Activated CD4-positive, alpha-beta T cell treated with anti-CD3 and anti-CD28 coated beads, Interleukin-2, amount 10 ng/mL, durations not matched to agents 7 days and 5 days (primary cell): ENCODE results near the gene EPB41L5. TPM values are rescaled to one million over a fixed set of nuclear protein-coding genes. Genes with fewer than 3 reads are reported as not detected.
"Not testable (repeated sequence)": the region's sequence is repeated elsewhere in the genome, so short reads cannot be mapped to it uniquely, and the experiment has no call there.

Experiments used
- CTCF ChIA-PET: fragments of 350-600 bp; sonication (Branson Sonifier 250); formaldehyde crosslinking; loops from one replicate; lab custom pipeline; 2021; ENCODE audit warnings: antibody characterized with exemption; lab: Charles Lee
- POLR2A ChIA-PET: fragments of 350-600 bp; sonication (Branson Sonifier 250); formaldehyde crosslinking; loops from one replicate; lab custom pipeline; 2021; ENCODE audit warnings: antibody characterized with exemption; lab: Charles Lee
- DNase-seq: peaks from one replicate; pipeline ENCODE4 v3.0.0-alpha.2; 2020
- H3K27ac Mint-ChIP-seq: one replicate; pipeline ENCODE4 v1.8.0; 2021; ENCODE audit warnings: mild to moderate bottlenecking, moderate library complexity, mixed read lengths
- H3K27me3 Mint-ChIP-seq: one replicate; pipeline ENCODE4 v1.8.0; 2021; ENCODE audit warnings: mixed read lengths
- H3K36me3 Mint-ChIP-seq: one replicate; pipeline ENCODE4 v1.8.0; 2021; ENCODE audit warnings: low read depth, mixed read lengths
- H3K4me1 Mint-ChIP-seq: one replicate; pipeline ENCODE4 v1.8.0; 2021; ENCODE audit warnings: mixed read lengths
- H3K4me3 Mint-ChIP-seq: one replicate; pipeline ENCODE4 v1.8.0; 2021; ENCODE audit warnings: mild to moderate bottlenecking, moderate library complexity, mixed read lengths
- H3K9me3 Mint-ChIP-seq: one replicate; pipeline ENCODE4 v1.8.0; 2021; ENCODE audit warnings: mixed read lengths
- total RNA-seq, 2 experiments: library from RNA; stranded (reverse); gene quantifications; one replicate each; pipeline ENCODE4 v1.2.3, GENCODE V29; 2021

EPB41L5 gene
- total RNA-seq, 2 experiments from 2014 or later = 3.4 to 3.7 TPM

GRCh38 chr2:120034621-120035020 is 21.7 kb downstream of the EPB41L5 start:
- H3K27ac Mint-ChIP-seq = no peak overlapping the region

GRCh38 chr2:120036145-120036544 is 23.3 kb downstream of the EPB41L5 start:
- no peak for DNase-seq
- peaks cover 2% of the 10 kb centered on the region for H3K4me1 Mint-ChIP-seq

More at GRCh38 chr2:120034621-120035020, 21.7 kb downstream of the EPB41L5 start:
- Mint-ChIP-seq H3K27me3 (no peaks in the 10 kb centered on the region), H3K4me3 (no peak overlapping the region), H3K4me1 (peaks cover 2% of the 10 kb centered on the region), H3K36me3 (no peaks in the 10 kb centered on the region), H3K9me3 (peaks cover 4% of the 10 kb centered on the region)
- no peak for DNase-seq
- ChIA-PET CTCF (no interaction called here), POLR2A (no interaction called here)

GRCh38 chr2:120037995-120038541 is 25.2 kb downstream of the EPB41L5 start:
- Mint-ChIP-seq H3K27me3 (no peaks in the 10 kb centered on the region), H3K9me3 (peaks cover 4% of the 10 kb centered on the region), H3K4me3 (no peak overlapping the region), H3K36me3 (peaks cover 3% of the 10 kb centered on the region), H3K27ac (no peak overlapping the region), H3K4me1 (peaks cover 2% of the 10 kb centered on the region)
- POLR2A ChIA-PET = no interaction called here
- CTCF ChIA-PET = no interaction called here
- DNase-seq = no peak

More at GRCh38 chr2:120036145-120036544, 23.3 kb downstream of the EPB41L5 start:
- H3K9me3 Mint-ChIP-seq = peaks cover 4% of the 10 kb centered on the region
- H3K4me3 Mint-ChIP-seq = no peak overlapping the region
- ChIA-PET CTCF (no interaction called here), POLR2A (no interaction called here)
- H3K36me3 Mint-ChIP-seq = no peaks in the 10 kb centered on the region
- H3K27ac Mint-ChIP-seq = no peak overlapping the region
- H3K27me3 Mint-ChIP-seq = no peaks in the 10 kb centered on the region

- POLR2A ChIA-PET = no interaction called here
- no peak for DNase-seq
- Mint-ChIP-seq H3K4me1 (peaks cover 10% of the 10 kb centered on the region), H3K4me3 (no peak overlapping the region), H3K36me3 (peaks cover 13% of the 10 kb centered on the region), H3K27me3 (no peaks in the 10 kb centered on the region), H3K27ac (no peak overlapping the region), H3K9me3 (peaks cover 12% of the 10 kb centered on the region)
- CTCF ChIA-PET = no interaction called here
These were observed 29.5 kb downstream of the EPB41L5 start for GRCh38 chr2:120042359-120042758.

- no peaks in the 10 kb centered on the region for H3K27me3 Mint-ChIP-seq
- no peak overlapping the region for H3K27ac Mint-ChIP-seq
- POLR2A ChIA-PET = no interaction called here
- peaks cover 7% of the 10 kb centered on the region for H3K4me1 Mint-ChIP-seq
- H3K4me3 Mint-ChIP-seq = no peak overlapping the region
- CTCF ChIA-PET = no interaction called here
- peaks cover 15% of the 10 kb centered on the region for H3K36me3 Mint-ChIP-seq
- no peak for DNase-seq
- peaks cover 20% of the 10 kb centered on the region for H3K9me3 Mint-ChIP-seq
These were observed 31.5 kb downstream of the EPB41L5 start for GRCh38 chr2:120044336-120044735.

- H3K4me1 Mint-ChIP-seq, CTCF ChIA-PET, POLR2A ChIA-PET, H3K4me3 Mint-ChIP-seq, H3K27ac Mint-ChIP-seq, H3K27me3 Mint-ChIP-seq, DNase-seq: not testable (repeated sequence)
- Mint-ChIP-seq H3K9me3 (peaks cover 20% of the 10 kb centered on the region), H3K36me3 (peaks cover 15% of the 10 kb centered on the region)
These were observed 32.9 kb downstream of the EPB41L5 start for GRCh38 chr2:120045775-120046174.

- DNase-seq, H3K27ac Mint-ChIP-seq, H3K27me3 Mint-ChIP-seq, H3K4me1 Mint-ChIP-seq, H3K4me3 Mint-ChIP-seq, CTCF ChIA-PET, POLR2A ChIA-PET: not testable (repeated sequence)
- Mint-ChIP-seq H3K36me3 (peaks cover 15% of the 10 kb centered on the region), H3K9me3 (peaks cover 20% of the 10 kb centered on the region)
These were observed 33.4 kb downstream of the EPB41L5 start for GRCh38 chr2:120046252-120046651.

GRCh38 chr2:120052597-120052996 is 39.7 kb downstream of the EPB41L5 start:
- Mint-ChIP-seq H3K36me3 (peaks cover 2% of the 10 kb centered on the region), H3K4me3 (no peak overlapping the region), H3K9me3 (peaks cover 20% of the 10 kb centered on the region), H3K4me1 (no peaks in the 10 kb centered on the region), H3K27ac (no peak overlapping the region), H3K27me3 (no peaks in the 10 kb centered on the region)
- DNase-seq = no peak
- ChIA-PET CTCF (no interaction called here), POLR2A (no interaction called here)

- ChIA-PET POLR2A (no interaction called here), CTCF (no interaction called here)
These were observed 41.0 kb downstream of the EPB41L5 start for GRCh38 chr2:120053891-120054290.

GRCh38 chr2:120059483-120059882 is 46.6 kb downstream of the EPB41L5 start:
- CTCF ChIA-PET = no interaction called here
- H3K4me3 Mint-ChIP-seq = no peak overlapping the region
- POLR2A ChIA-PET = no interaction called here
- DNase-seq = no peak
- H3K9me3 Mint-ChIP-seq = no peaks in the 10 kb centered on the region
- no peaks in the 10 kb centered on the region for H3K36me3 Mint-ChIP-seq
- H3K4me1 Mint-ChIP-seq = no peaks in the 10 kb centered on the region
- H3K27ac Mint-ChIP-seq = no peak overlapping the region
- no peaks in the 10 kb centered on the region for H3K27me3 Mint-ChIP-seq

More at GRCh38 chr2:120053891-120054290, 41.0 kb downstream of the EPB41L5 start:
- no peak overlapping the region for H3K4me3 Mint-ChIP-seq
- H3K4me1 Mint-ChIP-seq = no peaks in the 10 kb centered on the region
- H3K27ac Mint-ChIP-seq = no peak overlapping the region
- H3K36me3 Mint-ChIP-seq = peaks cover 1% of the 10 kb centered on the region
- H3K27me3 Mint-ChIP-seq = no peaks in the 10 kb centered on the region
- H3K9me3 Mint-ChIP-seq = peaks cover 9% of the 10 kb centered on the region
- DNase-seq = no peak

GRCh38 chr2:120060088-120060623 is 47.3 kb downstream of the EPB41L5 start:
- Mint-ChIP-seq H3K4me1 (no peaks in the 10 kb centered on the region), H3K27ac (no peak overlapping the region), H3K36me3 (no peaks in the 10 kb centered on the region), H3K9me3 (no peaks in the 10 kb centered on the region), H3K27me3 (no peaks in the 10 kb centered on the region), H3K4me3 (no peak overlapping the region)
- ChIA-PET POLR2A (no interaction called here), CTCF (no interaction called here)
- no peak for DNase-seq

- no peak overlapping the region for H3K4me3 Mint-ChIP-seq
- no peaks in the 10 kb centered on the region for H3K9me3 Mint-ChIP-seq
- no peaks in the 10 kb centered on the region for H3K4me1 Mint-ChIP-seq
- ChIA-PET CTCF (interaction anchor here (0.7 kb wide), 1 partner anchor 43 kb away, joined by 3 read pairs; no protein-coding TSS in a partner anchor), POLR2A (no interaction called here)
- no peak for DNase-seq
- H3K27ac Mint-ChIP-seq = no peak overlapping the region
- H3K36me3 Mint-ChIP-seq = no peaks in the 10 kb centered on the region
- H3K27me3 Mint-ChIP-seq = no peaks in the 10 kb centered on the region
These were observed 51.8 kb downstream of the EPB41L5 start for GRCh38 chr2:120064664-120065063.

- ChIA-PET POLR2A (no interaction called here), CTCF (no interaction called here)
- Mint-ChIP-seq H3K27me3 (peaks cover 4% of the 10 kb centered on the region), H3K4me3 (no peak overlapping the region), H3K9me3 (no peaks in the 10 kb centered on the region), H3K27ac (no peak overlapping the region), H3K36me3 (no peaks in the 10 kb centered on the region), H3K4me1 (no peaks in the 10 kb centered on the region)
- no peak for DNase-seq
These were observed 54.1 kb downstream of the EPB41L5 start for GRCh38 chr2:120066800-120067547.
